ENCODE data around the gene SPSB4. TPM values are rescaled to one million over a fixed set of nuclear protein-coding genes. Genes with fewer than 3 reads are reported as not detected.

SPSB4 gene
- total RNA-seq, 1 experiment from 2014 or later, result 0.05 TPM

DNA sequence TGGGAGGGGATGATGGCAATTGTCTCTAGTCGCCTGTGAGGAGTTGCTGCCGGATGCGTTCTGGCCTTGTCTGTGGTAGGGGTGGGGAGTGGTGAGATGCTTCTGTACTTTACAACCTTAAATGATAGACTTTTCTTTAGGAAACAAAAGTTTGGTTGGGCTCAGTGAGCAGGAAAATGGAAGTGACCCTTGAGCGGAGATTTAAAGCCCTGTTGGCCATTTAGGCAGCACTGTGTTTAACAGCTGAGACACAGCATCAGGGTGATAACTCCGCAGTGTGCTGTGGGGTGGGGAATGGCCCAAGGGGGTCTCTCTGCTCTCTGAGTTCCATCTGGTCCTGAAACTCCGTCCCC is 36.6 kb downstream of the SPSB4 start:
- intact Hi-C loops (cut with micrococcal nuclease; ENCODE audit: unreplicated experiment) (no loop called here), in situ Hi-C loops (cut with HindIII; ENCODE audit: low pct_unique_long_range_greater_than_20kb, low sequenced_read_pairs) (no loop called here)
- Histone ChIP-seq H3K4me3 (ENCODE audit: low read depth in 2 of 2, low read length in 2 of 2) (no peak overlapping the region), H3K4me1 (ENCODE audit: control insufficient read depth, insufficient read depth, low read length) (no peaks in the 10 kb centered on the region), H3K9me3 (ENCODE audit: control insufficient read depth, insufficient read depth, low read depth, low read length) (no peaks in the 10 kb centered on the region), H3K36me3 (ENCODE audit: control insufficient read depth, insufficient read depth, low read length) (no peaks in the 10 kb centered on the region), H3K27me3 (ENCODE audit: control insufficient read depth, insufficient read depth, low read length) (no peaks in the 10 kb centered on the region; the same call in 1 of the 2 replicates), H3K27ac (ENCODE audit: low read length) (no peak overlapping the region)
- BruUV-seq (replicated peaks), result no TSS peak
- DNase-seq (ENCODE audit: low read depth, low spot score) (no peak), ATAC-seq (no peak)
- TF ChIP-seq CTCF (IDR thresholded peaks at IDR 0.05) (no peak), POLR2AphosphoS5 (IDR thresholded peaks at IDR 0.05; ENCODE audit: low read depth, low read length) (no peak), TCF7L2 (IDR thresholded peaks at IDR 0.05; ENCODE audit: low read depth, low read length) (no peak), SIN3A (IDR thresholded peaks at IDR 0.05; ENCODE audit: borderline replicate concordance, insufficient read depth, low read depth, low read length) (no peak)
- TF ChIP-seq, protein P1, sequence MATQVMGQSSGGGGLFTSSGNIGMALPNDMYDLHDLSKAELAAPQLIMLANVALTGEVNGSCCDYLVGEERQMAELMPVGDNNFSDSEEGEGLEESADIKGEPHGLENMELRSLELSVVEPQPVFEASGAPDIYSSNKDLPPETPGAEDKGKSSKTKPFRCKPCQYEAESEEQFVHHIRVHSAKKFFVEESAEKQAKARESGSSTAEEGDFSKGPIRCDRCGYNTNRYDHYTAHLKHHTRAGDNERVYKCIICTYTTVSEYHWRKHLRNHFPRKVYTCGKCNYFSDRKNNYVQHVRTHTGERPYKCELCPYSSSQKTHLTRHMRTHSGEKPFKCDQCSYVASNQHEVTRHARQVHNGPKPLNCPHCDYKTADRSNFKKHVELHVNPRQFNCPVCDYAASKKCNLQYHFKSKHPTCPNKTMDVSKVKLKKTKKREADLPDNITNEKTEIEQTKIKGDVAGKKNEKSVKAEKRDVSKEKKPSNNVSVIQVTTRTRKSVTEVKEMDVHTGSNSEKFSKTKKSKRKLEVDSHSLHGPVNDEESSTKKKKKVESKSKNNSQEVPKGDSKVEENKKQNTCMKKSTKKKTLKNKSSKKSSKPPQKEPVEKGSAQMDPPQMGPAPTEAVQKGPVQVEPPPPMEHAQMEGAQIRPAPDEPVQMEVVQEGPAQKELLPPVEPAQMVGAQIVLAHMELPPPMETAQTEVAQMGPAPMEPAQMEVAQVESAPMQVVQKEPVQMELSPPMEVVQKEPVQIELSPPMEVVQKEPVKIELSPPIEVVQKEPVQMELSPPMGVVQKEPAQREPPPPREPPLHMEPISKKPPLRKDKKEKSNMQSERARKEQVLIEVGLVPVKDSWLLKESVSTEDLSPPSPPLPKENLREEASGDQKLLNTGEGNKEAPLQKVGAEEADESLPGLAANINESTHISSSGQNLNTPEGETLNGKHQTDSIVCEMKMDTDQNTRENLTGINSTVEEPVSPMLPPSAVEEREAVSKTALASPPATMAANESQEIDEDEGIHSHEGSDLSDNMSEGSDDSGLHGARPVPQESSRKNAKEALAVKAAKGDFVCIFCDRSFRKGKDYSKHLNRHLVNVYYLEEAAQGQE (IDR thresholded peaks at IDR 0.05; ENCODE audit: insufficient read depth in 1 of 2, low read depth in 2 of 2, low read length in 1 of 2), result no peak
- ChIA-PET POLR2A (no interaction called here), CTCF (no interaction called here)

DNA sequence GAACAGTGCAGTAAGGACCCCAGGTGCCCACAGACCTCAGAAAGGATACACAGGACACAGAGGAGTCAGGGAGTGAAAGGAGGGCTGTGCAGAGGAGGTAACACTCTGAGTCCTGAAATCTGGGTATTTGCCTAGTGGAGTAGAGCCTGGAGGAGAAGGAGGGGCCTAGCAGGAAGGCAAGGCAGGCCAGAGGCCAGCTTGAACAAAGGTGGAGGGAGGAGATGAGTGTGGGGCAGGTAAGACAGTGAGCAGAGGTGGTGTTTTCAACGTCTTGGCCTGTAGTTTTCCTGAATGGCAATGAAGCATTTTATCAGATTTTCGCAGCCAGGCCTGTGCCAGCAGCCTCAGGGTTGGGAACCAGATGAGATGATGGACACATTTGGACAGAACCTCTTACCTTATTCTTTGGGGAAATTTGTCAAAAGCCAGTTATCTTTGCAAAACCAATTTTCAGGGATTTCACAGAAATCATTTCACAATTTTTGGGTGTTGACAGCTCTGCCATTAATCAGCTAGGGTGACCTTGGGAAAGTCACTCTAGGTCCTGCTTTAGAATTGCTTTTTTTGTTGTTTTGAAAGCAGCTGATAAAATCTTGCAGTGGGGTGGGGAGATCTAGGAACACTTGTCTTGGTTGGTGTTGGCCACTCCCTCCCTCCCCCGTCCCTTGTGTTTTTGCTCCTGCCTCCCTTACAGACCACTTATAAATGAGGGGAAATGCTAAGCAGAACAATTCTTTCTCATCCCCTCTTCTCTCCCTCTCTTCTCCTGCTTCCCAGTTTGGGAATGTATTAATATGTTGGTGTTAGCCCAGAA is 38.4 kb downstream of the SPSB4 start:
- no TSS peak for BruUV-seq (replicated peaks)
- H3K4me3 ChIP-seq (ENCODE audit: low read depth in 2 of 2, low read length in 2 of 2), result no peak overlapping the region
- DNase-seq (ENCODE audit: low read depth, low spot score) (no peak), ATAC-seq (peak; percentile 18; the same call in 1 of the 2 replicates)
- POLR2A ChIA-PET, result no interaction called here
- no peak overlapping the region for H3K27ac ChIP-seq (ENCODE audit: low read length)
- CTCF ChIA-PET, result no interaction called here
- in situ Hi-C loops (cut with HindIII; ENCODE audit: low pct_unique_long_range_greater_than_20kb, low sequenced_read_pairs) (no loop called here), intact Hi-C loops (cut with micrococcal nuclease; ENCODE audit: unreplicated experiment) (no loop called here)
- no peaks in the 10 kb centered on the region for H3K9me3 ChIP-seq (ENCODE audit: control insufficient read depth, insufficient read depth, low read depth, low read length)
- H3K36me3 ChIP-seq (ENCODE audit: control insufficient read depth, insufficient read depth, low read length), result no peaks in the 10 kb centered on the region
- no peaks in the 10 kb centered on the region; the same call in 1 of the 2 replicates for H3K27me3 ChIP-seq (ENCODE audit: control insufficient read depth, insufficient read depth, low read length)
- no peaks in the 10 kb centered on the region for H3K4me1 ChIP-seq (ENCODE audit: control insufficient read depth, insufficient read depth, low read length)
- no peak for TF ChIP-seq POLR2AphosphoS5 (IDR thresholded peaks at IDR 0.05; ENCODE audit: low read depth, low read length)
- no peak for TF ChIP-seq SIN3A (IDR thresholded peaks at IDR 0.05; ENCODE audit: borderline replicate concordance, insufficient read depth, low read depth, low read length)
- TF ChIP-seq TCF7L2 (IDR thresholded peaks at IDR 0.05; ENCODE audit: low read depth, low read length), result no peak
- TF ChIP-seq CTCF (IDR thresholded peaks at IDR 0.05), result no peak
- TF ChIP-seq, protein P1 (IDR thresholded peaks at IDR 0.05; ENCODE audit: insufficient read depth in 1 of 2, low read depth in 2 of 2, low read length in 1 of 2), result no peak
